ENCODE data around the gene LEPROT. TPM values are rescaled to one million over a fixed set of nuclear protein-coding genes. Genes with fewer than 3 reads are reported as not detected.

LEPROT gene
- total RNA-seq, 2 donors from 2014 or later = 14.7 to 30.2 TPM

GRCh38 chr1:65395887-65396612, 24.4 kb upstream of the LEPROT start:
- DNase-seq (no peak), ATAC-seq (no peak)
- Mint-ChIP-seq H3K4me1 (peaks cover 17% of the 10 kb centered on the region), H3K4me3 (no peak overlapping the region), H3K36me3 (ENCODE audit: low read depth) (peaks cover 5% of the 10 kb centered on the region), H3K27me3 (no peaks in the 10 kb centered on the region), H3K27ac (no peak overlapping the region)
- H3K9me3 ChIP-seq (ENCODE audit: control insufficient read depth, low read length, poor library complexity, severe bottlenecking) = no peaks in the 10 kb centered on the region

GRCh38 chr1:65398083-65398482, 22.4 kb upstream of the LEPROT start:
- Mint-ChIP-seq H3K36me3 (ENCODE audit: low read depth) (peaks cover 5% of the 10 kb centered on the region), H3K4me1 (peaks cover 17% of the 10 kb centered on the region), H3K27ac (no peak overlapping the region), H3K4me3 (no peak overlapping the region), H3K27me3 (no peaks in the 10 kb centered on the region)
- DNase-seq (no peak), ATAC-seq (no peak)
- no peaks in the 10 kb centered on the region for H3K9me3 ChIP-seq (ENCODE audit: control insufficient read depth, low read length, poor library complexity, severe bottlenecking)

GRCh38 chr1:65399003-65399402, 21.5 kb upstream of the LEPROT start:
- ATAC-seq = no peak
- no peaks in the 10 kb centered on the region for H3K9me3 ChIP-seq (ENCODE audit: control insufficient read depth, low read length, poor library complexity, severe bottlenecking)
- H3K36me3 Mint-ChIP-seq (ENCODE audit: low read depth) = peaks cover 5% of the 10 kb centered on the region
- H3K4me3 Mint-ChIP-seq = no peak overlapping the region
- H3K27me3 Mint-ChIP-seq = no peaks in the 10 kb centered on the region
- peaks cover 10% of the 10 kb centered on the region for H3K4me1 Mint-ChIP-seq
- DNase-seq = no peak
- no peak overlapping the region for H3K27ac Mint-ChIP-seq

GRCh38 chr1:65401612-65402011, 18.9 kb upstream of the LEPROT start:
- peaks cover 10% of the 10 kb centered on the region for H3K36me3 Mint-ChIP-seq (ENCODE audit: low read depth)
- no peak overlapping the region for H3K4me3 Mint-ChIP-seq
- no peak overlapping the region for H3K27ac Mint-ChIP-seq
- peaks cover 4% of the 10 kb centered on the region for H3K27me3 Mint-ChIP-seq
- H3K4me1 Mint-ChIP-seq = peaks cover 6% of the 10 kb centered on the region
- DNase-seq (no peak), ATAC-seq (no peak)
- H3K9me3 ChIP-seq (ENCODE audit: control insufficient read depth, low read length, poor library complexity, severe bottlenecking) = no peaks in the 10 kb centered on the region

- H3K4me3 Mint-ChIP-seq = no peak overlapping the region
- H3K36me3 Mint-ChIP-seq (ENCODE audit: low read depth) = peaks cover 10% of the 10 kb centered on the region
- H3K27ac Mint-ChIP-seq = no peak overlapping the region
- DNase-seq = no peak
- H3K27me3 Mint-ChIP-seq = peaks cover 5% of the 10 kb centered on the region
- no peaks in the 10 kb centered on the region for H3K9me3 ChIP-seq (ENCODE audit: control insufficient read depth, low read length, poor library complexity, severe bottlenecking)
- no peak for ATAC-seq
- H3K4me1 Mint-ChIP-seq = no peaks in the 10 kb centered on the region
Measured at GRCh38 chr1:65404941-65405340, 15.5 kb upstream of the LEPROT start.

GRCh38 chr1:65407877-65408276, 12.6 kb upstream of the LEPROT start:
- Mint-ChIP-seq H3K36me3 (ENCODE audit: low read depth) (peaks cover 12% of the 10 kb centered on the region), H3K27ac (no peak overlapping the region), H3K4me3 (no peak overlapping the region), H3K4me1 (no peaks in the 10 kb centered on the region), H3K27me3 (peaks cover 12% of the 10 kb centered on the region)
- ATAC-seq (no peak), DNase-seq (no peak)
- H3K9me3 ChIP-seq (ENCODE audit: control insufficient read depth, low read length, poor library complexity, severe bottlenecking) = peaks cover 2% of the 10 kb centered on the region

- no peaks in the 10 kb centered on the region for H3K4me1 Mint-ChIP-seq
- ATAC-seq = no peak
- no peak for DNase-seq
- no peak overlapping the region for H3K27ac Mint-ChIP-seq
- H3K27me3 Mint-ChIP-seq = peaks cover 12% of the 10 kb centered on the region
- H3K9me3 ChIP-seq (ENCODE audit: control insufficient read depth, low read length, poor library complexity, severe bottlenecking) = peaks cover 2% of the 10 kb centered on the region
- H3K4me3 Mint-ChIP-seq = no peak overlapping the region
- H3K36me3 Mint-ChIP-seq (ENCODE audit: low read depth) = peaks cover 12% of the 10 kb centered on the region
Measured at GRCh38 chr1:65409314-65409713, 11.2 kb upstream of the LEPROT start.

GRCh38 chr1:65409816-65410326, 10.6 kb upstream of the LEPROT start:
- H3K36me3 Mint-ChIP-seq (ENCODE audit: low read depth) = peaks cover 11% of the 10 kb centered on the region

GRCh38 chr1:65412256-65412983, 8.0 kb upstream of the LEPROT start:
- Mint-ChIP-seq H3K4me1 (no peaks in the 10 kb centered on the region), H3K36me3 (ENCODE audit: low read depth) (peaks cover 6% of the 10 kb centered on the region), H3K27ac (no peak overlapping the region), H3K27me3 (peaks cover 7% of the 10 kb centered on the region), H3K4me3 (no peak overlapping the region)
- peaks cover 2% of the 10 kb centered on the region for H3K9me3 ChIP-seq (ENCODE audit: control insufficient read depth, low read length, poor library complexity, severe bottlenecking)
- ATAC-seq (no peak), DNase-seq (no peak)

More at GRCh38 chr1:65409816-65410326, 10.6 kb upstream of the LEPROT start:
- no peak overlapping the region for H3K4me3 Mint-ChIP-seq
- DNase-seq (no peak), ATAC-seq (no peak)
- no peaks in the 10 kb centered on the region for H3K4me1 Mint-ChIP-seq
- H3K9me3 ChIP-seq (ENCODE audit: control insufficient read depth, low read length, poor library complexity, severe bottlenecking) = peaks cover 2% of the 10 kb centered on the region
- H3K27me3 Mint-ChIP-seq = peaks cover 12% of the 10 kb centered on the region
- H3K27ac Mint-ChIP-seq = no peak overlapping the region

- ATAC-seq (no peak), DNase-seq (no peak)
- H3K9me3 ChIP-seq (ENCODE audit: control insufficient read depth, low read length, poor library complexity, severe bottlenecking) = peaks cover 2% of the 10 kb centered on the region
- peaks cover 7% of the 10 kb centered on the region for H3K27me3 Mint-ChIP-seq
- H3K4me3 Mint-ChIP-seq = no peak overlapping the region
- H3K27ac Mint-ChIP-seq = no peak overlapping the region
- peaks cover 6% of the 10 kb centered on the region for H3K36me3 Mint-ChIP-seq (ENCODE audit: low read depth)
- H3K4me1 Mint-ChIP-seq = no peaks in the 10 kb centered on the region
Measured at GRCh38 chr1:65412984-65413375, 7.5 kb upstream of the LEPROT start.

- H3K27me3 Mint-ChIP-seq = peaks cover 7% of the 10 kb centered on the region
- no peak overlapping the region for H3K27ac Mint-ChIP-seq
- H3K36me3 Mint-ChIP-seq (ENCODE audit: low read depth) = peaks cover 5% of the 10 kb centered on the region
- peaks cover 3% of the 10 kb centered on the region for H3K4me1 Mint-ChIP-seq
- H3K4me3 Mint-ChIP-seq = no peak overlapping the region
- ATAC-seq (no peak), DNase-seq (no peak)
- peaks cover 2% of the 10 kb centered on the region for H3K9me3 ChIP-seq (ENCODE audit: control insufficient read depth, low read length, poor library complexity, severe bottlenecking)
Measured at GRCh38 chr1:65414538-65414937, 5.9 kb upstream of the LEPROT start.

- DNase-seq (no peak), ATAC-seq (no peak)
- Mint-ChIP-seq H3K36me3 (ENCODE audit: low read depth) (no peaks in the 10 kb centered on the region), H3K4me3 (no peak overlapping the region), H3K27ac (no peak overlapping the region), H3K4me1 (peaks cover 8% of the 10 kb centered on the region), H3K27me3 (no peaks in the 10 kb centered on the region)
- H3K9me3 ChIP-seq (ENCODE audit: control insufficient read depth, low read length, poor library complexity, severe bottlenecking) = peaks cover 2% of the 10 kb centered on the region
Measured at GRCh38 chr1:65416767-65417166, 3.7 kb upstream of the LEPROT start.

- DNase-seq (no peak), ATAC-seq (no peak)
- Mint-ChIP-seq H3K36me3 (ENCODE audit: low read depth) (no peaks in the 10 kb centered on the region), H3K4me3 (no peak overlapping the region), H3K27me3 (no peaks in the 10 kb centered on the region), H3K27ac (no peak overlapping the region), H3K4me1 (peaks cover 8% of the 10 kb centered on the region)
- no peaks in the 10 kb centered on the region for H3K9me3 ChIP-seq (ENCODE audit: control insufficient read depth, low read length, poor library complexity, severe bottlenecking)
Measured at GRCh38 chr1:65417729-65418128, 2.7 kb upstream of the LEPROT start.

Measured in T-helper 17 cell (primary cell).